H7 (cell line): Measurements from ENCODE around the gene CORIN. TPM values are rescaled to one million over a fixed set of nuclear protein-coding genes. Genes with fewer than 3 reads are reported as not detected.
"Not testable (repeated sequence)": the region's sequence is repeated elsewhere in the genome, so short reads cannot be mapped to it uniquely, and the experiment has no call there.

Experiments
- DNase-seq: peaks from one replicate; pipeline ENCODE4 v3.0.0; 2012
- H3K27me3 ChIP-seq: 2 replicates; pipeline ENCODE4 v1.6.0; 2011; ENCODE audit warnings: mild to moderate bottlenecking, low read length; ENCODE audit not compliant: control insufficient read depth, insufficient read depth
- H3K36me3 ChIP-seq: replicated peaks from 2 replicates; pipeline ENCODE4 v1.5.1; 2011; ENCODE audit warnings: low read length; ENCODE audit not compliant: control insufficient read depth, insufficient read depth
- H3K4me3 ChIP-seq: 2 replicates; pipeline ENCODE4 v1.5.1; 2011; ENCODE audit warnings: low read depth, mild to moderate bottlenecking, control low read depth, low read length, moderate library complexity; ENCODE audit not compliant: insufficient read depth
- total RNA-seq: library from RNA; depleted of rRNA; stranded (reverse); fragments of >200 nt; shearing (Covaris generic); gene quantifications from 2 replicates; pipeline ENCODE4 v1.2.3, GENCODE V29; 2014; rRNA removed

CORIN gene
- total RNA-seq, 1 experiment from 2014 or later: 0.07 TPM

GRCh38 chr4:47562297-47562696 is 275.6 kb downstream of the CORIN start:
- H3K27me3 ChIP-seq: no peaks in the 10 kb centered on the region
- DNase-seq: no peak
- no peaks in the 10 kb centered on the region for H3K36me3 ChIP-seq
- no peak overlapping the region for H3K4me3 ChIP-seq

- DNase-seq: no peak
- no peak overlapping the region for H3K4me3 ChIP-seq
Measured at GRCh38 chr4:47561331-47561730, 276.5 kb downstream of the CORIN start.

GRCh38 chr4:47560682-47561081 is 277.2 kb downstream of the CORIN start:
- Histone ChIP-seq H3K27me3 (no peaks in the 10 kb centered on the region), H3K36me3 (no peaks in the 10 kb centered on the region), H3K4me3 (no peak overlapping the region)
- no peak for DNase-seq

More at GRCh38 chr4:47561331-47561730, 276.5 kb downstream of the CORIN start:
- H3K27me3 ChIP-seq: no peaks in the 10 kb centered on the region
- no peaks in the 10 kb centered on the region for H3K36me3 ChIP-seq

- H3K36me3 ChIP-seq: no peaks in the 10 kb centered on the region
- DNase-seq: no peak
- no peaks in the 10 kb centered on the region for H3K27me3 ChIP-seq
- no peak overlapping the region for H3K4me3 ChIP-seq
Measured at GRCh38 chr4:47557255-47557654, 280.6 kb downstream of the CORIN start.

- not testable (repeated sequence) for DNase-seq, H3K36me3 ChIP-seq, H3K4me3 ChIP-seq, H3K27me3 ChIP-seq
Measured at GRCh38 chr4:47555920-47556319, 281.9 kb downstream of the CORIN start.

GRCh38 chr4:47553329-47554125 is 284.3 kb downstream of the CORIN start:
- H3K36me3 ChIP-seq: no peaks in the 10 kb centered on the region
- no peak for DNase-seq
- no peak overlapping the region for H3K4me3 ChIP-seq
- H3K27me3 ChIP-seq: no peaks in the 10 kb centered on the region

GRCh38 chr4:47551682-47552081 is 286.2 kb downstream of the CORIN start:
- no peaks in the 10 kb centered on the region for H3K27me3 ChIP-seq
- H3K4me3 ChIP-seq: no peak overlapping the region
- no peaks in the 10 kb centered on the region for H3K36me3 ChIP-seq
- DNase-seq: no peak

- no peaks in the 10 kb centered on the region for H3K27me3 ChIP-seq
- no peaks in the 10 kb centered on the region for H3K36me3 ChIP-seq
- no peak overlapping the region for H3K4me3 ChIP-seq
- no peak for DNase-seq
Measured at GRCh38 chr4:47550899-47551548, 286.8 kb downstream of the CORIN start.

- DNase-seq, H3K36me3 ChIP-seq, H3K27me3 ChIP-seq, H3K4me3 ChIP-seq: not testable (repeated sequence)
Measured at GRCh38 chr4:47550357-47550756, 287.5 kb downstream of the CORIN start.

Other genes with a start within 250 kb of the CORIN start
- 10.7 and 19.5 TPM in 2 replicates for gene NFXL1, start 76.5 kb upstream of the CORIN start, total RNA-seq
- gene CNGA1, start 178.6 kb upstream of the CORIN start, total RNA-seq: 0.10 and 0.18 TPM in 2 replicates
- gene NIPAL1, start 178.7 kb upstream of the CORIN start, total RNA-seq: 1.7 and 2.5 TPM in 2 replicates